Panc1 (cell line): ENCODE results near the gene NUDT6. TPM values are rescaled to one million over a fixed set of nuclear protein-coding genes. Genes with fewer than 3 reads are reported as not detected.

Experiments
- ATAC-seq: fragments of 200-7000 bp; cut with Tn5 transposase; 2 replicates; pipeline ENCODE4 v1.9.1; 2020; ENCODE audit warnings: mild to moderate bottlenecking, moderate library complexity
- BruUV-seq: library from RNA; stranded (reverse); fragments of 400-500 nt; replicated peaks from 2 replicates; lab custom pipeline; 2021; lab: Mats Ljungman, UMichigan
- CTCF ChIA-PET: fragments of 300-600 bp; sonication (Branson Sonifier 250); formaldehyde crosslinking; loops from one replicate; lab custom pipeline; 2022; ENCODE audit warnings: antibody characterized with exemption; lab: Charles Lee
- POLR2A ChIA-PET: fragments of 300-600 bp; sonication (Branson Sonifier 250); formaldehyde crosslinking; loops from one replicate; lab custom pipeline; 2022; ENCODE audit warnings: antibody characterized with exemption; lab: Charles Lee
- DNase-seq: peaks from one replicate; pipeline ENCODE4 v3.0.0-alpha.2; 2010; ENCODE audit warnings: low read depth, low spot score
- H3K27ac ChIP-seq: 2 replicates; pipeline ENCODE4 v1.5.1; 2011; ENCODE audit warnings: mild to moderate bottlenecking, low read length, inconsistent platforms
- H3K27me3 ChIP-seq: fragments of 200-500 bp; sonication (Bioruptor generic); 2 replicates; pipeline ENCODE4 v1.6.0; 2014; ENCODE audit warnings: low read length, inconsistent platforms; ENCODE audit not compliant: control insufficient read depth, insufficient read depth
- H3K36me3 ChIP-seq: fragments of 200-500 bp; sonication (Bioruptor generic); 2 replicates; pipeline ENCODE4 v1.5.1; 2014; ENCODE audit warnings: inconsistent platforms, mild to moderate bottlenecking, low read length, moderate library complexity; ENCODE audit not compliant: control insufficient read depth, insufficient read depth
- H3K4me1 ChIP-seq: 2 replicates; pipeline ENCODE4 v1.5.1; 2011; ENCODE audit warnings: inconsistent platforms, mild to moderate bottlenecking, low read length, moderate library complexity; ENCODE audit not compliant: control insufficient read depth, insufficient read depth
- H3K4me3 ChIP-seq, 2 experiments: 2 replicates each; pipeline ENCODE4 v1.5.1; 2011 to 2012; ENCODE audit warnings: low read depth in 2 of 2, low read length in 2 of 2, mild to moderate bottlenecking in 2 of 2, inconsistent platforms in 1 of 2, moderate library complexity in 1 of 2
- H3K9me3 ChIP-seq: fragments of 200-500 bp; sonication (Bioruptor generic); 2 replicates; pipeline ENCODE4 v1.5.1; 2014; ENCODE audit warnings: low read depth, mild to moderate bottlenecking, inconsistent platforms, low read length, moderate library complexity; ENCODE audit not compliant: control insufficient read depth, insufficient read depth
- POLR2AphosphoS5 ChIP-seq: IDR thresholded peaks from 2 replicates; pipeline ENCODE4 v1.6.1; 2012; ENCODE audit warnings: mild to moderate bottlenecking, low read depth, low read length, moderate library complexity
- REST ChIP-seq, 2 experiments: IDR thresholded peaks; 2 replicates each; pipeline ENCODE4 v1.6.1; 2011 to 2012; ENCODE audit warnings: low read depth in 2 of 2, control low read depth in 1 of 2, low read length in 1 of 2, mild to moderate bottlenecking in 1 of 2, moderate library complexity in 1 of 2; ENCODE audit not compliant: insufficient read depth in 1 of 2
- SIN3A ChIP-seq: IDR thresholded peaks from 2 replicates; pipeline ENCODE4 v1.6.1; 2012; ENCODE audit warnings: low read depth, mild to moderate bottlenecking, low read length, moderate library complexity, borderline replicate concordance; ENCODE audit not compliant: insufficient read depth
- TCF7L2 ChIP-seq: IDR thresholded peaks from 2 replicates; pipeline ENCODE4 v1.6.1; 2011; ENCODE audit warnings: mild to moderate bottlenecking, low read depth, low read length, inconsistent platforms
- in situ Hi-C: cut with HindIII; loops from 2 replicates; pipeline ENCODE4 v1.10.0; 2016; ENCODE audit warnings: low sequenced_read_pairs, low pct_unique_long_range_greater_than_20kb
- intact Hi-C: fragments of 100-400 bp; cut with micrococcal nuclease; formaldehyde crosslinking; loops from one replicate; pipeline ENCODE4 v1.10.0; 2022; ENCODE audit not compliant: unreplicated experiment
- total RNA-seq: library from RNA; stranded (reverse); gene quantifications from one replicate; pipeline ENCODE4 v1.2.1, GENCODE V29; 2021; ENCODE audit not compliant: unreplicated experiment
- TF ChIP-seq, protein P1 (sequence below): fragments of 450-650 bp; IDR thresholded peaks from 2 replicates; pipeline ENCODE4 v1.5.1; 2017; ENCODE audit warnings: mild to moderate bottlenecking

NUDT6 gene
- total RNA-seq, 1 experiment from 2014 or later = 7.5 TPM

DNA sequence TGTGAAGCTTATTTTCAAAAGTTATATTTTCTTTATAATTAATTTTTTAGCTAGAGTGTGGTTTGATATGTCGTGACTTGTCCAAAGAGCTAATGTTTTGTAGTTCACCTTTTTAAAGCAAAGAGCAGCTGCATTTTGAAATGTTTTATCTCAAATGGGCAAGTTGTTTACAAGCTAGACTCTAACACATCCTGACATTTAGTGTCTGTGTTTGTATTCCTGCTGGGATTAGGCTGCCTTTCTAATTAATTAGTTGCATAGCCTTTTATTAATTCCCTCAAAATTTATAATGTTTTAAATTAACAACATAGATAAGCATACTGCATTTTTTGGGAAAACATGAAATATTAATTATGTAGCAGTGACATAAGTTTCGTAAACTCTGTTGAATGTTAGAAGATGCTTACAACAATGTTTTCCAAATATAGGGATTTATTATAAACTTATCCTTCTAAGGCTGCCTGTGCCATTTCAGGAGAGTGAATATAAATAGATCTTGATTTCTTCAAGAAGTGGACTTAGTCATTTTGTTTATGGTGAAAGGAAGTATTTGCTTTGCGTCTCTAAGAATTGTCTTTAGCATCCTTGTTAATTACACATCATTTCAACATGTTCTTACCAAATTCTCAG is 37.7 kb upstream of the NUDT6 start:
- BruUV-seq = no TSS peak
- TF ChIP-seq, protein P1, sequence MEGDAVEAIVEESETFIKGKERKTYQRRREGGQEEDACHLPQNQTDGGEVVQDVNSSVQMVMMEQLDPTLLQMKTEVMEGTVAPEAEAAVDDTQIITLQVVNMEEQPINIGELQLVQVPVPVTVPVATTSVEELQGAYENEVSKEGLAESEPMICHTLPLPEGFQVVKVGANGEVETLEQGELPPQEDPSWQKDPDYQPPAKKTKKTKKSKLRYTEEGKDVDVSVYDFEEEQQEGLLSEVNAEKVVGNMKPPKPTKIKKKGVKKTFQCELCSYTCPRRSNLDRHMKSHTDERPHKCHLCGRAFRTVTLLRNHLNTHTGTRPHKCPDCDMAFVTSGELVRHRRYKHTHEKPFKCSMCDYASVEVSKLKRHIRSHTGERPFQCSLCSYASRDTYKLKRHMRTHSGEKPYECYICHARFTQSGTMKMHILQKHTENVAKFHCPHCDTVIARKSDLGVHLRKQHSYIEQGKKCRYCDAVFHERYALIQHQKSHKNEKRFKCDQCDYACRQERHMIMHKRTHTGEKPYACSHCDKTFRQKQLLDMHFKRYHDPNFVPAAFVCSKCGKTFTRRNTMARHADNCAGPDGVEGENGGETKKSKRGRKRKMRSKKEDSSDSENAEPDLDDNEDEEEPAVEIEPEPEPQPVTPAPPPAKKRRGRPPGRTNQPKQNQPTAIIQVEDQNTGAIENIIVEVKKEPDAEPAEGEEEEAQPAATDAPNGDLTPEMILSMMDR = no peak
- TF ChIP-seq POLR2AphosphoS5 (no peak), TCF7L2 (no peak), REST (IDR thresholded peaks at IDR 0.05; ENCODE audit: insufficient read depth in 1 of 2, low read depth in 2 of 2, low read length in 1 of 2) (no peak), SIN3A (no peak)
- CTCF ChIA-PET = no interaction called here
- H3K27me3 ChIP-seq = no peaks in the 10 kb centered on the region
- no peaks in the 10 kb centered on the region for H3K9me3 ChIP-seq
- POLR2A ChIA-PET = interaction anchor here (0.6 kb wide), 1 partner anchor 9 kb away, joined by 5 read pairs; no protein-coding TSS in a partner anchor
- intact Hi-C loops (no loop called here), in situ Hi-C loops (no loop called here)
- no peak overlapping the region for H3K27ac ChIP-seq
- no peak for ATAC-seq
- no peak overlapping the region for H3K4me3 ChIP-seq
- no peaks in the 10 kb centered on the region for H3K4me1 ChIP-seq
- H3K36me3 ChIP-seq = no peaks in the 10 kb centered on the region; the same call in 1 of the 2 replicates
- DNase-seq = no peak

- no TSS peak for BruUV-seq
- Histone ChIP-seq H3K9me3 (no peaks in the 10 kb centered on the region), H3K4me3 (no peak overlapping the region), H3K4me1 (no peaks in the 10 kb centered on the region), H3K36me3 (no peaks in the 10 kb centered on the region), H3K27me3 (no peaks in the 10 kb centered on the region), H3K27ac (no peak overlapping the region)
- POLR2A ChIA-PET = no interaction called here
- DNase-seq (no peak), ATAC-seq (no peak)
- in situ Hi-C loops = no loop called here
- no peak for TF ChIP-seq TCF7L2
- no peak for TF ChIP-seq REST (IDR thresholded peaks at IDR 0.05; ENCODE audit: insufficient read depth in 1 of 2, low read depth in 2 of 2, low read length in 1 of 2)
- no peak for TF ChIP-seq POLR2AphosphoS5
- TF ChIP-seq, protein P1 = no peak
- TF ChIP-seq SIN3A = no peak
- intact Hi-C loops = no loop called here
- CTCF ChIA-PET = no interaction called here
Measured at GRCh38 chr4:122959441-122959840, 37.0 kb upstream of the NUDT6 start.
